NCI-H1436 (cell line): ENCODE data around the gene RPAIN.
"Not testable (repeated sequence)": the region's sequence is repeated elsewhere in the genome, so short reads cannot be mapped to it uniquely, and the experiment has no call there.

Source experiments
- DNase-seq: peaks from one replicate; lab custom pipeline; 2025; lab: John Stamatoyannopoulos, UW

Gene RPAIN

DNA sequence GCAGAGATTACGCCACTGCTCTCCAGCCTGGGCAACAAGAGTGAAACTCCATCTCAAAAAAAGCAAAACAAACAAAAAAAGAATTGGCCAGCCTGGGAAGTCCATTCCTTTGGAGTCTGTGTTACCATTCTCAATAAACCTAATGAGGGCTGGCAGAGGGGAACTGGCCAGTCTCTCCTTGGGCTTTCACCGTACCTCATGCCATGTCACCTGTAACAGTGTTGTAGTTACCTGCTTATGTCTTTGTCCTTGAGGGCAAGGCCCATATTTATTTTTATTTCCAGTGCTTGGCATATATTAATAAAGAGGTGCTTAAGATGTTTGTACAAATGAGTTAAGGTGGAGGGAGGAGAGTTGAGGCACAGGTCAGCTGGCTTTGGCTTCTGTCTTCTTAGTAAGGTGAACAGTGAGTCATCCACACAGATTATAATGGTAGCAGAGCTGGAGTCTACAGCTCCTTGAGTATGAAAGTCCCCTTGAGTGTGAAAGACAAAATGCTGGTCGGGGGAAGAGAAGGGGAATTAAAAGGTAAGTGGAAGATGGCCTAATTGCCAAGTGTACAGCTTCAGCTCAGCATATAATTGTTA lies 10.5 kb downstream of the RPAIN start:
- DNase-seq = no peak

DNA sequence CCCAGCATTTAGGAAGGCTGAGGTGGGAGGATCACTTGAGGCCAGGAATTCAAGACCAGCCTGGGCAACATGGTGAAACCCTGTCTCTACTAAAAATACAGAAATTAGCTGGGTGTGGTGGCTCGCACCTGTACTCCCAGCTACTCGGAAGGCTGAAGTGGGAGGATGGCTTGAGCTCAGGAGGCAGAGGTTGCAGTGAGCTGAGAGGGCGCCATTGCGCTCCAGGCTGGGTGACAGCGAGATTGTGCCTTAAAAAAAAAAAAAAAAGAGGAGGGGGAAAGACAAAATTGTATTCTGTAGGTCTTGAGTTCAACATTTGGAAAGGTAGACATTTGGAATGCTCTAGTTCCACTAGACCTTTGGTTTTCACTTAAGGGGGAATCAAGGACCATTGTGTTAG lies 11.3 kb downstream of the RPAIN start:
- not testable (repeated sequence) for DNase-seq

GRCh38 chr17:5431949-5432556 lies 12.1 kb downstream of the RPAIN start:
- no peak for DNase-seq

- DNase-seq = no peak
These were observed 15.0 kb downstream of the RPAIN start for GRCh38 chr17:5434984-5435383.

DNA sequence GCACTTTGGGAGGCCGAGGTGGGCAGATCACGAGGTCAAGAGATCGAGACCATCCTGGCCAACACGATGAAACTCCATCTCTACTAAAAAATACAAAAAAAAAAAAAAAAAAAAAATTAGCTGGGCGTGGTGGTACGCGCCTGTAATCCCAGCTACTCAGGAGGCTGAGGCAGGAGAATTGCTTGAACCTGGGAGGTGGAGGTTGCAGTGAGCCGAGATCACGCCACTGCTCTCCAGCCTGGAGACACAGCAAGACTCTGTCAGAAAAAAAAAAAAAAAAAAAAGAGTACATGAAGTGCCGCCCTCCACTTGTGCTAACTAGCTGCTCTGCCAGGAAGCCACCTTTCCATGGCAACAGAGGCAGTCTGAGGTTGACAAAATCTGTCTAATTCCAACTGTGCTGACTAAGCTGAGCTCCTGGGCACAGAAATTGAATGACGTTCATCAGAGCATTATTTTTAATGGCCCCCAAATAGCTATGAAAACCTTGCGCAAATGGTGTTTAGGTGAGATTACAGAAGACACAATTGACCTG lies 15.9 kb downstream of the RPAIN start:
- not testable (repeated sequence) for DNase-seq

DNA sequence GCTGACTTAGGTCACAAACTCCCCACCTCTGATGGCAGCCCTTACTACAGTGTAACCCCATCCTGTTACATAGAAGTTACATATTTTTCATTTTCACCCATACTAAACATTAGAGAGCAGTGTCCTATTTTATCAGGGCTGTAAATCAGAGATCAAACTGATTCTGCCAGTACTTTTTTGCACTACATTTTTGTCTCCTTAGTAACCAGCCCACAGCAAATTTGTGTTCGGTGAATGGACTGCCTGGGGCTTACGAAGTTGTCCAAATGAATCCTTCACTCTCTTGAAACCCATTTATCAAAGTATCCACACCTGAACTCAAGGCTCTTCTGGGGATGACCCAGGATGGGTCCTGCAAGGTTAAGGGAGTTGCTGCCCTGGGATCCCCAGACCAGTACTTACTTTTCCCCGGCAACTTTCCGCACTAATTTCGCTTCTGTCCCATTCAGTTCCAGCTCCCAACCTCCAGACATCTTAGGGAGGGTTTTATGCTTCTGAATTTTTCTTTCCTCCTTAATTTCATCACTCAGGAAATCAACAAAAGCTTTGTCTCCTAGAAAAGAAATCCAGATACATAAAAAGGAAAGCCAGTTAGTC lies 17.8 kb downstream of the RPAIN start:
- no peak for DNase-seq

- peak; percentile 86 for DNase-seq
These were observed 18.9 kb downstream of the RPAIN start, which contains the start of gene C1QBP for GRCh38 chr17:5438716-5439445. C1QBP (minus strand) TSS chr17:5439155; CDS start chr17:5439073, 82 bp downstream.

- DNase-seq = no peak
These were observed 19.4 kb downstream of the RPAIN start for GRCh38 chr17:5439446-5439764.

GRCh38 chr17:5443728-5444127 lies 23.7 kb downstream of the RPAIN start:
- no peak for DNase-seq

DNA sequence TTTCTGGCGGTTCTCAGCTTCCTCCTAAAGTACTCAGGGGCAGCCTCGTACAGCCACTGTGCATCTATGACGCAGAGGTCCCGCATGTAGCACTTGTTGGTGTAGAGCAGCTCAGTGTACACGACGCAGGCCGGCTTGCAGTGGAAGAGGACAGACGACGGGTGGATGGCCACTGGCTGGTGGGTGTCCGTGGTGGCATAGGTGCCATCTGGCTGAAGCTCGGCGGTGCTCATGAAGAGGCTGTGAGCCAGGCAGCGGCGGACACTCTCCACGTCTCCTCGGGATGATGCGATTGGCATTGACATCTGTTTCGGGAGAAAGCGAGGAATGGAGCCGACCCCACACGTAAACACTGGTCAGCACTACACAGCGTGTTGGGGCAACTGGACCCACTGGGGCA lies 24.2 kb downstream of the RPAIN start:
- DNase-seq = no peak

DNA sequence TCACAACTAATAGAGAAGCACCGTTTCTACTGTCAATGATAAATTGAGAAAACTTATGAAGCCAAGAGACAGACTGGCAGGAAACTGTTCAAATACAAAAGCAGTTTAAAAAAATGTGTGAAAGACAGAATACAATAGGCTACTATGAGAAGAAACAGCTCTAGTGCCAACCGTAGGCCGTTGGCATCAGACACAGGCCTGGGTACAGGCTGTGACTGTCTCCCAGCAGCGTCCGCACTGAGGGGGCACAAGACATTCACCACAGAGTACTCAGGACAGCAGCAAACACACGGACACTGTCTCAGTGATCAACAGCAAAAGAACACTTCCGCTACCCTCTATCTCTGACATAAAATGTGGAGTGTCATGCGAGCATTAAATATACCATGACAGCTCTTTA lies 26.8 kb downstream of the RPAIN start:
- no peak for DNase-seq

GRCh38 chr17:5464717-5465507 lies 44.9 kb downstream of the RPAIN start:
- no peak for DNase-seq

DNA sequence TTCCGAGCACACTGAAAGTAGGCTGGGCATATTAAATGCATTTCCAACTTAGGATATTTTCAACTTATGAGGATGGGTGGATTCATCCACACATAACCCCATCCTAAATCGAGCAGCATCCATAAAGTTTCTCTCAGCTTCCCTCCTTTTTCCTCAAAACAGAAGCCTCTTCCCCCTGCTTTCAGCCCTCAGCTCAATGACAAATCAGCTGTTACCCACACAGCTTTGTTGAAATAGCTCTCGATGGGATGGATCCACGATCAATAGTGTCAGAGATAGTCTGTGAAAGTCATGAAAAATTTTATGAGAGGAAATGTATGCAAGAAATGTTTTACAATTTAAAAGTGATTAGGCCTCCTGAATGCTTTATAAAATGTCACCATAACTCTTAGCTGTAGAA lies 46.3 kb downstream of the RPAIN start:
- DNase-seq = no peak

- DNase-seq = no peak
These were observed 47.4 kb downstream of the RPAIN start for GRCh38 chr17:5467416-5467815.

DNA sequence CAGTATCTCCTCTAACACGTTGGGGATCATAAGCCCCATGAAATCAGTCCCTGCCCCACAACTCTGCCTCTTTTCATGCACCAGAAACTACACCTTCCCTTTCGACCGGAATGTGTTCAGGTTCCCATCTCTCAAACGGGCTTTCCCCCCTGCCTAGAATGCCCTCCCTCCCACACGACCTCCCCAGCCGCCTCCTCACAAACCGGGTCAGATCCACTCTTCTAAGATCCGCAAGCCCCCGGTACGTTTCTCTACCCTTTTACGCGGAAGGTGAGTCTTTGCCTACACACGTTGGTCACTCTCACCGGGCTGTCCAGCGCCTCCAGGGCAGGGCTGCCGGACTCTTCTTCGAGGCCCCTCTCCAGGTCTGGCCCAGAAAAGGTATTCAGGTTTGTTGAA lies 48.1 kb downstream of the RPAIN start:
- no peak for DNase-seq

DNA sequence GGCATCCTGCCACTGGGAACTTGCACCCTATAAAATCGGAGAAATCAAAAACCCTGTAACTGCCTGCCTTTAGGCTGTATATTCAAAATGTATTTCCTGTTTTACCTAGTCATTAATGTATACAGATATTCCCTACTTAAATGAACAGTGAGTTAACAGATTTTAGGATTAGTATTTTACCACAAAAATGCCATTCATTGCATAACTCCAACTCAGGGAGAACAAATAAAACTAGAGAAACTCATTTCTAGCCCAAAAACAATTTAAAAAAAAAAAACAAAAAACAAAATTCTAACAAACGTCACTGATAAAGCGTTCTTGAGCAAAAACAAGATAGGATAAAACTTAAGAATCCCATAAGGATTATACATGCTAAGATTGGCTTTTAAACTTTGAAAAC lies 52.5 kb downstream of the RPAIN start:
- DNase-seq = no peak

DNA sequence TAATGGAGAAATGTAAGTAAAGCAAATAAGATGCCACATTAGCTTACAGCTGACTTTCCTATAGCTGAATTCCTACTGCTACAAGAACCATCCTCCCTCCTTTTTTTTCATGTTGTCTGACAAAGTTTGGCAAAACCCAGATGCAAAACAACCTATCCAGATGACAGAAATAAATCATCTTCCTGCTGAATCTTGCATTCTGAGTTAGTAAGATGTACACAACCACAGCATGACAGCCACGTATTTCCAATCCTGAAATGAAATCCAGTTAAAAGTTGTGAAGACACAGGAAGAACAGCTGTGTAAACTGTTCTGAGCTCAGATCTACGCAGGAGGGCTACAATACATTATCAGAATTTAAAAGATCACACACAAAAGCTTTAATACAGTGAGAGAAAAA lies 53.9 kb downstream of the RPAIN start:
- DNase-seq = no peak

DNA sequence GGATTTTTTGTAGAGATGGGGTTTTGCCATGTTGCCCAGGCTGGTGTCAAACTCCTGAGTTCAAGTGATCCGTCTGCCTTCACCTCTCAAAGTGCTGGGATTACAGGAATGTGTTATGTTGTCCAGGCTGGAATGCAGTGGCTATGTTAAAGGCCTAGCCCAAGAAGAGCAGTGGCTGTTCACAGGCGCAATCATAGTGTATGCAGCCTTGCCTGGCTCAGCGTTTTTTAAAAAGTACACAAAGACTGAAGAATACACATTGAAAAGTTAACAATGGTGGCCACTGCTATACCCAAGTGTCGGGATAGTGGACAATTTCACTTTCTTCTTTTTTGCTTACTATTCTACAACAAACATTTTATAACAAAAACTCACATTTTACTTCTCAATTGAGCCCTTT lies 59.0 kb downstream of the RPAIN start:
- DNase-seq = no peak

- DNase-seq = no peak
These were observed 61.0 kb downstream of the RPAIN start for GRCh38 chr17:5480962-5481361.

DNA sequence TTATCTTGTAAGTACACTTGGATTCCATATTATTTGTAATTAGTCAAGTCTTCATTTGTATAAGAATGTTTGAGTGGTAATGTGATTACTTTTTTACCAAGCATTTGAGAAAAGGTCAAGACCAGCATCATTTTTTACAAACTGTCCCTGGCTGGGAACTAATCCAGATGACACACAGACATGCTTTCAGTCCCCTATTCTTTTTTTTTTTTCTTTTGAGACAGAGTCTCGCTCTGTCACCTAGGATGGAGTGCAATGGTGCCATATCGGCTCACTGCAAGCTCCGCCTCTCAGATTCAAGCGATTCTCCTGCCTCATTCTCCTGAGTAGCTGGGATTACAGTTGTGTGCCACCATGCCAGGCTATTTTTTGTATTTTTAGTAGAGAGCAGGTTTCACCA lies 61.5 kb downstream of the RPAIN start:
- DNase-seq = no peak
